Peyer's patch (tissue), 4 donors: ENCODE data around the gene SERINC2.

Experiments
- CTCF ChIP-seq, 6 experiments: fragments of 450-650 bp in 4 of 6; fragments of 200-600 bp in 2 of 6; sonication (generic) in 1 of 6; IDR thresholded peaks; one replicate each; pipeline ENCODE4 v1.5.1; 2017 to 2019; ENCODE audit warnings: antibody characterized with exemption in 6 of 6, mild to moderate bottlenecking in 3 of 6, moderate library complexity in 1 of 6
- POLR2A ChIP-seq, 2 donors: fragments of 450-650 bp; IDR thresholded peaks; one replicate each; pipeline ENCODE4 v1.5.1; 2017; ENCODE audit warnings: antibody characterized with exemption in 2 of 2, mild to moderate bottlenecking in 2 of 2, moderate library complexity in 2 of 2

DNA sequence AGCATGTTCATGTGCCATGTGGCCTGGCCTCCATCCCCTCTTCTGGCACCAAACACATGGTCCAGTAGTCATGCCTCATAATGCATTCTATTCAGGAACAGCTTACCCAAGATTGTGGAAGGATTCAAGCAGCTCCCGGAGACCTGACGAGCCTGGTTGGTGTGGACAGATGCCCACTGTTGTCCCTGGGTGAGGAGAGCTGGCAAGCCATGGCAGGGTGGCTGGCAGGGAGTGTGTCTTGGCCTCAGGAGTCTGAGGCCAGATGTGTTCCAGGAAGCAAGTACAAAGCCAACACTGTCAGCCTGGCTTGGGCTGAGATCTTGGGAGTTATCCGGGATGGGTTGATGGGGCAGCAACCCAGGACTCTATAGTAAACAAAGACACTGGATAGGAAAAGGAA lies 32.8 kb upstream of the SERINC2 start:
- TF ChIP-seq CTCF (IDR thresholded peaks at IDR 0.05) (no peak), POLR2A (IDR thresholded peaks at IDR 0.05) (no peak)
